K562 (cell line): ENCODE results near the gene TSC22D1. TPM values are rescaled to one million over a fixed set of nuclear protein-coding genes. Genes with fewer than 3 reads are reported as not detected.

Experiments used
- ATAC-seq: fragments of 200-7000 bp; cut with Tn5 transposase; 3 replicates; pipeline ENCODE4 v1.9.1; 2020; ENCODE audit warnings: moderate library complexity
- BruUV-seq: library from RNA; stranded (reverse); fragments of 400-500 nt; replicated peaks from 2 replicates; lab custom pipeline; 2021; lab: Mats Ljungman, UMichigan
- CTCF ChIA-PET: fragments of 300-600 bp; formaldehyde crosslinking; extraction: SDS; loops from one replicate; lab custom pipeline; 2021; ENCODE audit warnings: low intra/inter-chr PET ratio; lab: Yijun Ruan, JAX
- POLR2A ChIA-PET: fragments of 300-600, 350-650 bp; sonication (Branson Sonifier 250); formaldehyde crosslinking; extraction: SDS; loops from one replicate; lab custom pipeline; 2021; ENCODE audit warnings: antibody characterized with exemption, inconsistent platforms; lab: Yijun Ruan, JAX
- DNase-seq, 4 experiments: peaks; one replicate each; pipeline versions ENCODE4 v3.0.0 to v3.0.0-alpha.2; 2011 to 2018; ENCODE audit warnings: low spot score in 3 of 4, mixed read lengths in 3 of 4; ENCODE audit errors: extremely low read depth in 1 of 4
- FAIRE-seq: peaks from 2 replicates; lab custom pipeline; 2011; peaks lifted over from hg19 to GRCh38; lab: Jason Lieb, UNC
- H2AFZ ChIP-seq: 2 replicates; pipeline ENCODE4 v1.6.0; 2011; ENCODE audit warnings: low read depth, low read length, control low read depth, inconsistent platforms
- H3K27ac ChIP-seq: fragments of 200-600 bp; 3 replicates; pipeline ENCODE4 v1.8.0; 2011; ENCODE audit warnings: low read depth, mild to moderate bottlenecking, control low read depth, inconsistent platforms, low read length, moderate library complexity, mixed read lengths; ENCODE audit errors: extremely low read depth
- H3K27me3 ChIP-seq, 2 experiments: fragments of 300-600 bp in 1 of 2; 2 replicates in 1 of 2; 3 replicates in 1 of 2; pipeline versions ENCODE4 v1.6.0 to v1.8.0; 2011; ENCODE audit warnings: inconsistent platforms in 2 of 2, low read length in 2 of 2, mild to moderate bottlenecking in 1 of 2, mixed read lengths in 1 of 2, moderate library complexity in 1 of 2; ENCODE audit not compliant: control insufficient read depth in 2 of 2, insufficient read depth in 2 of 2
- H3K36me3 ChIP-seq: fragments of 300-600 bp; 3 replicates; pipeline ENCODE4 v1.8.0; 2011; ENCODE audit warnings: mild to moderate bottlenecking, low read length, inconsistent platforms; ENCODE audit not compliant: control insufficient read depth, insufficient read depth
- H3K4me1 ChIP-seq, 2 experiments: fragments of 200-600 bp in 1 of 2; replicated peaks in 1 of 2; 2 replicates in 1 of 2; 3 replicates in 1 of 2; pipeline versions ENCODE4 v1.5.1 to v1.8.0; 2011; ENCODE audit warnings: inconsistent platforms in 2 of 2, low read length in 2 of 2, mild to moderate bottlenecking in 1 of 2, mixed read lengths in 1 of 2, moderate library complexity in 1 of 2; ENCODE audit not compliant: control insufficient read depth in 2 of 2, insufficient read depth in 2 of 2
- H3K4me2 ChIP-seq: 2 replicates; pipeline ENCODE4 v1.6.1; 2011; ENCODE audit warnings: low read length, control low read depth, inconsistent platforms, mixed read lengths; ENCODE audit not compliant: insufficient read depth
- H3K4me3 ChIP-seq: fragments of 200-600 bp; sonication (generic), shearing (Covaris generic); 2 replicates; pipeline ENCODE4 v1.5.1; 2016; ENCODE audit warnings: control low read depth, inconsistent platforms
- H3K79me2 ChIP-seq: fragments of 200-600 bp; 3 replicates; pipeline ENCODE4 v1.8.0; 2011; ENCODE audit warnings: low read length, inconsistent platforms; ENCODE audit not compliant: control insufficient read depth, insufficient read depth
- H3K9ac ChIP-seq, 2 experiments: 2 replicates each; pipeline versions ENCODE4 v1.6.0 to v1.6.1; 2011; ENCODE audit warnings: low read depth in 2 of 2, low read length in 2 of 2, control low read depth in 1 of 2, inconsistent platforms in 1 of 2, mild to moderate bottlenecking in 1 of 2, mixed read lengths in 1 of 2; ENCODE audit not compliant: insufficient read depth in 1 of 2
- H3K9me1 ChIP-seq: one replicate; pipeline ENCODE4 v1.6.0; 2011; ENCODE audit warnings: inconsistent platforms, mild to moderate bottlenecking, low read length, moderate library complexity; ENCODE audit not compliant: control insufficient read depth, insufficient read depth
- H3K9me3 ChIP-seq: replicated peaks from 2 replicates; pipeline ENCODE4 v1.5.1; 2011; ENCODE audit warnings: low read depth, low read length, inconsistent platforms; ENCODE audit not compliant: control insufficient read depth, insufficient read depth
- H4K20me1 ChIP-seq: replicated peaks from 2 replicates; pipeline ENCODE4 v1.6.1; 2011; ENCODE audit warnings: low read length, inconsistent platforms, mixed read lengths; ENCODE audit not compliant: control insufficient read depth, insufficient read depth
- RFX1 ChIP-seq: fragments of 450-650 bp; IDR thresholded peaks from 2 replicates; pipeline ENCODE4 v1.6.1; 2016; ENCODE audit warnings: mild to moderate bottlenecking, moderate library complexity
- WGBS: fragments of 100-300 bp; shearing (Covaris generic); methylation state at CpG from one replicate; pipeline ENCODE4 v1.1.6; 2016; ENCODE audit warnings: low coverage, mixed read lengths; ENCODE audit not compliant: insufficient coverage; ENCODE audit errors: missing lambda C conversion rate; 5-methylcytosine and 5-hydroxymethylcytosine counted together
- in situ Hi-C: fragments of 300-500 bp; cut with MboI; formaldehyde crosslinking; loops from 4 replicates; pipeline ENCODE4 v1.15.0; 2018; ENCODE audit warnings: inconsistent platforms, mixed read lengths
- intact Hi-C: fragments of 100-400 bp; cut with micrococcal nuclease; formaldehyde crosslinking; loops from 2 replicates; pipeline ENCODE4 v1.14.2; 2022
- polyA plus RNA-seq, 8 experiments: library from polyadenylated mRNA; depleted of rRNA in 4 of 8; stranded (reverse) in 5 of 8; unstranded in 3 of 8; fragments of >200 nt; fragmentation: Nextera tagmentation in 2 of 8; fragmentation: Illumina TruSeq in 1 of 8; extraction: Ambion mirVana in 2 of 8; extraction: Trizol in 1 of 8; gene quantifications; 2 replicates each; pipeline versions ENCODE4 v1.2.1 to v1.2.3, GENCODE V29; 2011 to 2014; ENCODE audit warnings: inconsistent platforms in 1 of 8, missing spikeins in 1 of 8
- total RNA-seq, 7 experiments: library from RNA; depleted of rRNA in 6 of 7; stranded (reverse); fragments of >200 nt in 6 of 7; fragmentation: Illumina TruSeq in 2 of 7; extraction: Trizol in 2 of 7; gene quantifications; 2 replicates each; pipeline versions ENCODE4 v1.2.1 to v1.2.3, GENCODE V29; 2011 to 2021; ENCODE audit warnings: low replicate concordance in 1 of 7
- TF ChIP-seq, protein P1 (sequence below): fragments of 250-450 bp; sonication (Bioruptor Pico); IDR thresholded peaks from 2 replicates; pipeline ENCODE4 v1.9.0; 2021; ENCODE audit warnings: mild to moderate bottlenecking
- TF ChIP-seq, protein P2 (sequence below): sonication (generic); formaldehyde crosslinking; IDR thresholded peaks from 2 replicates; pipeline ENCODE4 v1.8.1; 2023; ENCODE audit warnings: mild to moderate bottlenecking, missing genetic modification reagents

Gene TSC22D1
- total and polyA plus RNA-seq, 9 of the 15 experiments (the other 6 are each of a cell fraction or from before 2014, with no cell fraction given): 2.6 to 19.8 (median 8.4) TPM

DNA sequence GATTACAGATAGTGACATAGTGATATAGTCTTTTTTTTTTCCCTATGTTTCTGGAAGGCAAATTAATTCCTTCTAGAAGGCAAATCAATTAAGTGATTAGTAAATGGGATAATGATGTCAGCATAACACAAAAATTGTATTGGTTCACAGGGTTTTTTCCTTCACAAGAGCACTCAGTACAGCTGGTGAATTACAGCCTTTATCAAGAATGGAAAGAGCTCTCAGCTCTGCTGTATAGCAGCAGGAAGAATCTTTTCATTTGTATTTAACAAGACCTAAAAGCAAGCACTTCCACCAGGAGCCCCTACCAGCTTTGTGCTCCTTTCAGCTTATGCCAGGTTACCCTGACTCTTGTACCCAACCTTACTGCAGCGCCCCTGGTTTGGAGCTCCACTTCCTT is 111.7 kb downstream of the TSC22D1 start:
- WGBS: 0% methylated on average over 1 of the region's 1 CpG
- Histone ChIP-seq H3K4me3 (no peak overlapping the region), H3K4me2 (no peak overlapping the region), H3K79me2 (no peaks in the 10 kb centered on the region), H3K4me1 (no peaks in the 10 kb centered on the region), H3K9me1 (no peaks in the 10 kb centered on the region), H3K36me3 (no peaks in the 10 kb centered on the region), H3K9ac (no peak overlapping the region), H3K27ac (no peak overlapping the region), H3K27me3 (peaks cover 0 to 4% of the 10 kb centered on the region in 2 experiments; a peak in 2 of 5 replicates), H2AFZ (no peak overlapping the region), H4K20me1 (no peaks in the 10 kb centered on the region), H3K9me3 (no peaks in the 10 kb centered on the region)
- intact Hi-C loops: no loop called here
- no peak for TF ChIP-seq RFX1
- TF ChIP-seq, protein P1, sequence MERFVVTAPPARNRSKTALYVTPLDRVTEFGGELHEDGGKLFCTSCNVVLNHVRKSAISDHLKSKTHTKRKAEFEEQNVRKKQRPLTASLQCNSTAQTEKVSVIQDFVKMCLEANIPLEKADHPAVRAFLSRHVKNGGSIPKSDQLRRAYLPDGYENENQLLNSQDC: no peak
- TF ChIP-seq, protein P2, sequence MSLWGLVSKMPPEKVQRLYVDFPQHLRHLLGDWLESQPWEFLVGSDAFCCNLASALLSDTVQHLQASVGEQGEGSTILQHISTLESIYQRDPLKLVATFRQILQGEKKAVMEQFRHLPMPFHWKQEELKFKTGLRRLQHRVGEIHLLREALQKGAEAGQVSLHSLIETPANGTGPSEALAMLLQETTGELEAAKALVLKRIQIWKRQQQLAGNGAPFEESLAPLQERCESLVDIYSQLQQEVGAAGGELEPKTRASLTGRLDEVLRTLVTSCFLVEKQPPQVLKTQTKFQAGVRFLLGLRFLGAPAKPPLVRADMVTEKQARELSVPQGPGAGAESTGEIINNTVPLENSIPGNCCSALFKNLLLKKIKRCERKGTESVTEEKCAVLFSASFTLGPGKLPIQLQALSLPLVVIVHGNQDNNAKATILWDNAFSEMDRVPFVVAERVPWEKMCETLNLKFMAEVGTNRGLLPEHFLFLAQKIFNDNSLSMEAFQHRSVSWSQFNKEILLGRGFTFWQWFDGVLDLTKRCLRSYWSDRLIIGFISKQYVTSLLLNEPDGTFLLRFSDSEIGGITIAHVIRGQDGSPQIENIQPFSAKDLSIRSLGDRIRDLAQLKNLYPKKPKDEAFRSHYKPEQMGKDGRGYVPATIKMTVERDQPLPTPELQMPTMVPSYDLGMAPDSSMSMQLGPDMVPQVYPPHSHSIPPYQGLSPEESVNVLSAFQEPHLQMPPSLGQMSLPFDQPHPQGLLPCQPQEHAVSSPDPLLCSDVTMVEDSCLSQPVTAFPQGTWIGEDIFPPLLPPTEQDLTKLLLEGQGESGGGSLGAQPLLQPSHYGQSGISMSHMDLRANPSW (CRISPR knock-in tag): no peak
- no TSS peak for BruUV-seq
- ChIA-PET POLR2A (interaction anchor here (0.5 to 1.2 kb wide), 2 partner anchors 11 to 1745 kb away, joined by 3 read pairs; no protein-coding TSS in a partner anchor), CTCF (no interaction called here)
- in situ Hi-C loops: loop anchor here (25.0 kb wide), 1 partner anchor 427 kb away; no protein-coding TSS in a partner anchor
- ATAC-seq (no peak), FAIRE-seq (no peak), DNase-seq (no peak)
